ENCODE results near the gene KRTAP9-6.
"Not testable (repeated sequence)": the region's sequence is repeated elsewhere in the genome, so short reads cannot be mapped to it uniquely, and the experiment has no call there.

The KRTAP9-6 gene, protein sequence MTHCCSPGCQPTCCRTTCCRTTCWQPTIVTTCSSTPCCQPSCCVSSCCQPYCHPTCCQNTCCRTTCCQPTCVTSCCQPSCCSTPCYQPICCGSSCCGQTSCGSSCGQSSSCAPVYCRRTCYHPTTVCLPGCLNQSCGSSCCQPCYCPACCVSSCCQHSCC

DNA sequence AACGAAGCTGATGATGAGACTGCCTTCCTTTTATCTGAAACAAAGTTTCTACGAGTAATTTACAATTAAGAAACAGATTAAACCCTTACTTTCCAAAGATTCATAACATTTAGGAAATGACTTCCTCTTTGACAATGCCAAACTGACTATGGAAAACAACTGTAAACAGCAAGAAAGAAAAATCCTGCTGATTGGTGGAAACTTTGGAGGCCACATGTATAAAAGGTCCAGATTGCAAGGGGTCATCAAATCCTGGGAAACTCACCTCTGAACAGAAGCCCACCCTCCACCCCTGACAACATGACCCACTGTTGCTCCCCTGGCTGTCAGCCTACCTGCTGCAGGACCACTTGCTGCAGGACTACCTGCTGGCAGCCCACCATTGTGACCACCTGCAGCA lies at the start of gene KRTAP9-6:
TSS of gene KRTAP9-6 (plus strand) at position 301 of the 400 bp plus-strand sequence. CDS start at position 301, 0 bp downstream.
- TF ChIP-seq CTCF (IDR thresholded peaks at IDR 0.05; ENCODE audit: low read depth, low read length) = no peak
- no peak within 1 kb of the TSS for H3K4me3 ChIP-seq (replicated peaks in 1 of 2; ENCODE audit: low read depth in 2 of 2, low read length in 2 of 2)
- no peak for DNase-seq (ENCODE audit: low read depth in 2 of 2)

DNA sequence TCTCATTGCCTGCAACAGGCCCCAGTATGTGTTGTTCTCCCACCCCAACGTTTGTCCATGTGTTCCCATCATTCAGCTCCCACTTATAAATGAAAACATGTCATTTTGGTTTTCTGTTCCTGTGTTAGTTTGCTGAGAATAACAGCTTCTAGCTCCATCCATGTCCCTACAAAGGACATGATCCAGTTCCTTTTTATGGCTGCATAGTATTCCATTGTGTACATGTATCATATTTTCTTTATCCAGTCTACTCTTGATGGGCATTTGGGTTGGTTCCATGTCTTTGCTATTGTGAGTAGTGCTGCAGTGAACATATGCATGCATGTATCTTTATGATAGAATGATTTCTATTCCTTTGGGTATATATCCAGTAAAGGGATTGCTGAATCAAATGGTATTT lies 49.5 kb upstream of the KRTAP9-6 start:
- H3K4me3 ChIP-seq (replicated peaks in 1 of 2; ENCODE audit: low read depth in 2 of 2, low read length in 2 of 2) = no peak overlapping the region
- DNase-seq (ENCODE audit: low read depth in 2 of 2) = no peak

DNA sequence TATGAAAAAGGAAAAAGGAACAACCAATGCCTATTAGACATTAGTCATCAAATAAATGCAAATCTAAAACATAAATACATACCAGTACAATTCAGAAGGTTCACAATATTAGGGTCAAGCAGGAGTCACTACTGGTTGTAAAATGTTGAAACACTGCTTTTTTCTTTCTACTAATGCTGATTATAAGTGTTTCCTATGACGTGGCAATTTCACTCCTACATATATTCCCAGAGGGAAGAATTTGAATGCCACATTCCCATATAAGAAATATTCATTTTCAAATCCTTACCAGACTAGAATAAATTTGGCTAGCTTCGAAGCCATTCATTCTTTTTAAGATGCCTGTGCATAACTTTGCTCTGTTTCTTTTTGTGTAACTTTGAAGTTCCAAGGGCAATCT lies 41.4 kb upstream of the KRTAP9-6 start:
- TF ChIP-seq CTCF (IDR thresholded peaks at IDR 0.05; ENCODE audit: low read depth, low read length) = no peak
- peak in 1 of 2 donors; percentile 1 for DNase-seq (ENCODE audit: low read depth in 2 of 2)

More for the DNA sequence above, 49.5 kb upstream of the KRTAP9-6 start:
- TF ChIP-seq CTCF (IDR thresholded peaks at IDR 0.05; ENCODE audit: low read depth, low read length) = no peak

DNA sequence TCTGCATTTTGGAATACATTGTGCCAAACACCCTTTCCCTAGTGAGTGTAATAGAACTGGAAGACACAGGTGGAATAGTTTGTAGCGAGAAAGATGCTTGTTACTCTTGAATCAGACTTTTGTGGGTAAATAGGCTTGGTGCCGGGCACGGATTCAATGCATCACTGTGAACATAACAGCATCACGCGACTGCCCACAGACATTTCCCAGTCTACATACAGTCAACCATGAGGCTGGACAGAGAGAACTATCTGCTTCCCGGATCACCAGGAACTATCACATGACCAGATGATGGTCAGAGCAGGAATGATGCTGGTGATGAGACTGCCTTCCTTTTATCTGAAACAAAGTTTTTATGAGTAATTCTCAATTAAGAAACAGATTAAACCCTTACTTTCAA lies 39.1 kb upstream of the KRTAP9-6 start:
- no peak overlapping the region for H3K4me3 ChIP-seq (replicated peaks in 1 of 2; ENCODE audit: low read depth in 2 of 2, low read length in 2 of 2)
- DNase-seq (ENCODE audit: low read depth in 2 of 2) = no peak
- TF ChIP-seq CTCF (IDR thresholded peaks at IDR 0.05; ENCODE audit: low read depth, low read length) = no peak

More for the DNA sequence above, 41.4 kb upstream of the KRTAP9-6 start:
- no peak overlapping the region for H3K4me3 ChIP-seq (replicated peaks in 1 of 2; ENCODE audit: low read depth in 2 of 2, low read length in 2 of 2)

GRCh38 chr17:41226598-41227095 lies 38.5 kb upstream of the KRTAP9-6 start, which contains the start of gene KRTAP9-2:
Gene KRTAP9-2, plus strand, starts transcription at chr17:41226648. Its CDS starts 7 bp downstream, at chr17:41226655.
- DNase-seq (ENCODE audit: low read depth in 2 of 2); H3K4me3 ChIP-seq (replicated peaks in 1 of 2; ENCODE audit: low read depth in 2 of 2, low read length in 2 of 2): not testable (repeated sequence)

DNA sequence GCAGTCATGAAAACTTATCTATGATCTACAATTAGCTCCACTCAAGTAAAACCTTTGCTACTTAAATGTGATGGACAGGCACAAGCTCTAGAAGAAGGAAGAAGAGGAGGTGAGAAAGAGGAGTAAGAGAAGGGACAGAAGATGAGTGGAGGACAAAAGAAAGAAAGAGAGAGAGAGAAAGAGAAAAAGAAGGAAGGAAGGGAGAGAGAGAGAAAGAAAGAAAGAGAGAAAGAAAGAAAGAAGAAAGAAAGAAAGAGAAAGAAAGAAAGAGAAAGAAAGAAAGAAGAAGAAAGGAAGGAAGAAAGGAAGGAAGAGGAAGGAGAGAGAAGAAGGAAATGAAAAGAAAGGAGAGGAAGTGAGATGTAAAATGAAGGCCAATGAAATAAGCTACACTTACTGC lies 35.1 kb upstream of the KRTAP9-6 start:
- H3K4me3 ChIP-seq (replicated peaks in 1 of 2; ENCODE audit: low read depth in 2 of 2, low read length in 2 of 2) = no peak overlapping the region
- no peak for TF ChIP-seq CTCF (IDR thresholded peaks at IDR 0.05; ENCODE audit: low read depth, low read length)
- DNase-seq (ENCODE audit: low read depth in 2 of 2) = no peak

DNA sequence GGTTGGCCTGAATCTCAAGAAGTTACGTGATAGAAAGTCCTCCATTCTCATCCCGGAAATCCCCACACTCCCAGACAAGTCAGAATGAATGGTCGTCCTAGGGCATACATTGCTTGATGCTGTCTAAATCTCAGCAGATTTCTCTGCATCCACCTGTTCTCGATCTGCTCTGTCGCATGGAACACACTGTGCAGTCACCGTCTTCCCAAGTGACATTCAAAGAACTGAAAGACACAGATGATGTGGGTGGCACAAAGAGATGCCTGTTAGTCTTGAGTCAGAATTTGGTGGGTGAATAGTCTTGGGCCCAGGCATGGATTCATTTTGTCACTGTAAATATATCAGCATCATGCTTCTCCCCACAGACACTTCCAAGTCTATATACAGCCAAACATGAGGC lies 33.4 kb upstream of the KRTAP9-6 start:
- H3K4me3 ChIP-seq (replicated peaks in 1 of 2; ENCODE audit: low read depth in 2 of 2, low read length in 2 of 2) = no peak overlapping the region
- DNase-seq (ENCODE audit: low read depth in 2 of 2) = no peak
- TF ChIP-seq CTCF (IDR thresholded peaks at IDR 0.05; ENCODE audit: low read depth, low read length) = no peak

GRCh38 chr17:41232399-41233105 lies 32.6 kb upstream of the KRTAP9-6 start, which contains the start of gene KRTAP9-3:
Gene KRTAP9-3, plus strand, starts transcription at chr17:41232449. Its CDS starts 53 bp downstream, at chr17:41232502.
- H3K4me3 ChIP-seq (replicated peaks in 1 of 2; ENCODE audit: low read depth in 2 of 2, low read length in 2 of 2); DNase-seq (ENCODE audit: low read depth in 2 of 2): not testable (repeated sequence)

GRCh38 chr17:41237116-41237515 lies 28.1 kb upstream of the KRTAP9-6 start:
- DNase-seq (ENCODE audit: low read depth in 2 of 2); H3K4me3 ChIP-seq (replicated peaks in 1 of 2; ENCODE audit: low read depth in 2 of 2, low read length in 2 of 2): not testable (repeated sequence)

GRCh38 chr17:41237949-41238437 lies 27.2 kb upstream of the KRTAP9-6 start, which contains the start of gene KRTAP9-8:
Gene KRTAP9-8, plus strand, starts transcription at chr17:41237999. Its CDS starts 53 bp downstream, at chr17:41238052.
- not testable (repeated sequence) for H3K4me3 ChIP-seq (replicated peaks in 1 of 2; ENCODE audit: low read depth in 2 of 2, low read length in 2 of 2); DNase-seq (ENCODE audit: low read depth in 2 of 2)
